H1 (cell line): Measurements from ENCODE around the gene ZACN. TPM values are rescaled to one million over a fixed set of nuclear protein-coding genes. Genes with fewer than 3 reads are reported as not detected.

Experiments used
- CTCF ChIA-PET: fragments of 300-600 bp; sonication (Branson Sonifier 250); formaldehyde crosslinking; loops from one replicate; lab custom pipeline; 2021; ENCODE audit not compliant: partially characterized antibody; lab: Charles Lee
- POLR2A ChIA-PET: fragments of 300-600 bp; sonication (Branson Sonifier 250); formaldehyde crosslinking; loops from one replicate; lab custom pipeline; 2021; ENCODE audit warnings: inconsistent platforms; ENCODE audit not compliant: partially characterized antibody; lab: Charles Lee
- DNase-seq, 2 experiments: peaks; one replicate each; pipeline versions ENCODE4 v3.0.0 to v3.0.0-alpha.2; 2010 to 2022; ENCODE audit warnings: low spot score in 2 of 2, low read depth in 1 of 2, mixed read lengths in 1 of 2
- FAIRE-seq: peaks from 2 replicates; lab custom pipeline; 2011; peaks lifted over from hg19 to GRCh38; lab: Jason Lieb, UNC
- H2AFZ ChIP-seq: 2 replicates; pipeline ENCODE4 v1.8.1; 2012; ENCODE audit warnings: low read length, inconsistent platforms
- H2AK5ac ChIP-seq: 2 replicates; pipeline ENCODE4 v1.6.1; 2013; ENCODE audit warnings: low read depth, low read length
- H2BK120ac ChIP-seq: replicated peaks from 2 replicates; pipeline ENCODE3; 2013; ENCODE audit warnings: low read depth, low read length, inconsistent platforms
- H2BK12ac ChIP-seq: 2 replicates; pipeline ENCODE4 v1.6.1; 2013; ENCODE audit warnings: low read depth, low read length
- H2BK15ac ChIP-seq: 2 replicates; pipeline ENCODE4 v1.6.1; 2013; ENCODE audit warnings: low read length
- H2BK20ac ChIP-seq: 2 replicates; pipeline ENCODE4 v1.6.1; 2013; ENCODE audit warnings: low read length
- H2BK5ac ChIP-seq: 2 replicates; pipeline ENCODE4 v1.6.1; 2013; ENCODE audit warnings: low read depth, low read length
- H3K14ac ChIP-seq: 2 replicates; pipeline ENCODE4 v1.6.1; 2013; ENCODE audit warnings: inconsistent platforms; ENCODE audit not compliant: insufficient read length
- H3K18ac ChIP-seq: 2 replicates; pipeline ENCODE4 v1.6.1; 2013; ENCODE audit warnings: low read length; ENCODE audit errors: extremely low read depth
- H3K23ac ChIP-seq: 2 replicates; pipeline ENCODE4 v1.6.1; 2013; ENCODE audit warnings: inconsistent platforms; ENCODE audit not compliant: insufficient read length
- H3K23me2 ChIP-seq: 2 replicates; pipeline ENCODE4 v1.6.1; 2013; ENCODE audit warnings: low read depth, low read length
- H3K27ac ChIP-seq: 2 replicates; pipeline ENCODE4 v1.6.1; 2011; ENCODE audit warnings: low read depth, low read length, inconsistent platforms
- H3K27me3 ChIP-seq, 4 experiments: replicated peaks in 1 of 4; 1 replicate in 1 of 4; 2 replicates in 3 of 4; pipeline versions ENCODE4 v1.6.1 to v1.8.1; 2011 to 2013; ENCODE audit warnings: low read length in 3 of 4, mild to moderate bottlenecking in 3 of 4, inconsistent platforms in 2 of 4, mixed read lengths in 2 of 4, moderate library complexity in 1 of 4; ENCODE audit not compliant: control insufficient read depth in 3 of 4, insufficient read depth in 3 of 4; ENCODE audit errors: extremely low read depth in 1 of 4
- H3K36me3 ChIP-seq, 4 experiments: 2 replicates each; pipeline versions ENCODE4 v1.6.1 to v1.8.1; 2011 to 2013; ENCODE audit warnings: mild to moderate bottlenecking in 4 of 4, low read length in 3 of 4, moderate library complexity in 2 of 4, control low read depth in 1 of 4, inconsistent platforms in 1 of 4; ENCODE audit not compliant: insufficient read depth in 4 of 4, control insufficient read depth in 2 of 4
- H3K4ac ChIP-seq: replicated peaks from 2 replicates; pipeline ENCODE3; 2013; ENCODE audit warnings: low read length, low read depth, mixed read lengths, inconsistent platforms; ENCODE audit not compliant: insufficient read length
- H3K4me1 ChIP-seq, 4 experiments: replicated peaks in 1 of 4; 1 replicate in 1 of 4; 2 replicates in 3 of 4; pipeline versions ENCODE4 v1.6.1 to v1.8.1; 2011 to 2013; ENCODE audit warnings: low read length in 3 of 4, inconsistent platforms in 2 of 4, mixed read lengths in 1 of 4; ENCODE audit not compliant: insufficient read depth in 4 of 4, control insufficient read depth in 3 of 4
- H3K4me2 ChIP-seq, 2 experiments: 2 replicates each; pipeline versions ENCODE4 v1.6.1 to v1.8.1; 2011 to 2013; ENCODE audit warnings: low read depth in 2 of 2, low read length in 2 of 2, control low read depth in 1 of 2, inconsistent platforms in 1 of 2, mild to moderate bottlenecking in 1 of 2; ENCODE audit not compliant: insufficient read depth in 1 of 2
- H3K4me3 ChIP-seq, 4 experiments: fragments of 200-600, 300-600 bp in 1 of 4; sonication (generic), shearing (Covaris generic), sonication (Bioruptor Twin) in 1 of 4; 2 replicates each; pipeline versions ENCODE4 v1.5.1 to v1.8.1; 2011 to 2016; ENCODE audit warnings: low read length in 4 of 4, low read depth in 3 of 4, control low read depth in 2 of 4, inconsistent platforms in 2 of 4, mild to moderate bottlenecking in 2 of 4, mixed read lengths in 1 of 4, moderate library complexity in 1 of 4; ENCODE audit not compliant: insufficient read depth in 2 of 4; ENCODE audit errors: extremely low read depth in 1 of 4
- H3K56ac ChIP-seq: replicated peaks from 2 replicates; pipeline ENCODE3; 2013; ENCODE audit warnings: low read depth, mild to moderate bottlenecking, mixed read lengths, low read length, inconsistent platforms; ENCODE audit not compliant: insufficient read length
- H3K79me1 ChIP-seq: 2 replicates; pipeline ENCODE4 v1.6.1; 2013; ENCODE audit warnings: low read depth, low read length, control low read depth
- H3K79me2 ChIP-seq, 2 experiments: 2 replicates each; pipeline versions ENCODE4 v1.6.1 to v1.8.1; 2012 to 2013; ENCODE audit warnings: low read length in 2 of 2, mild to moderate bottlenecking in 2 of 2, inconsistent platforms in 1 of 2; ENCODE audit not compliant: insufficient read depth in 2 of 2, control insufficient read depth in 1 of 2
- H3K9ac ChIP-seq, 4 experiments: replicated peaks in 1 of 4; 1 replicate in 1 of 4; 2 replicates in 3 of 4; pipeline versions ENCODE4 v1.6.1 to v1.8.1; 2011 to 2013; ENCODE audit warnings: low read depth in 3 of 4, low read length in 3 of 4, control low read depth in 2 of 4, mild to moderate bottlenecking in 2 of 4, moderate library complexity in 2 of 4, inconsistent platforms in 1 of 4; ENCODE audit errors: extremely low read depth in 1 of 4
- H3K9me3 ChIP-seq, 2 experiments: 2 replicates each; pipeline versions ENCODE4 v1.6.1 to v1.8.1; 2012 to 2013; ENCODE audit warnings: mild to moderate bottlenecking in 2 of 2, moderate library complexity in 2 of 2, control low read depth in 1 of 2, inconsistent platforms in 1 of 2, low read depth in 1 of 2, low read length in 1 of 2, mixed read lengths in 1 of 2; ENCODE audit not compliant: insufficient read depth in 2 of 2
- H4K20me1 ChIP-seq, 2 experiments: replicated peaks in 1 of 2; 2 replicates each; pipeline versions ENCODE3 to v1.8.1; 2011 to 2013; ENCODE audit warnings: inconsistent platforms in 2 of 2, low read length in 2 of 2, mild to moderate bottlenecking in 1 of 2; ENCODE audit not compliant: insufficient read depth in 2 of 2, control insufficient read depth in 1 of 2
- H4K5ac ChIP-seq: 2 replicates; pipeline ENCODE4 v1.6.1; 2013; ENCODE audit warnings: low read length, low read depth, mixed read lengths, inconsistent platforms; ENCODE audit not compliant: insufficient read length
- H4K8ac ChIP-seq: 2 replicates; pipeline ENCODE4 v1.8.0; 2013; ENCODE audit warnings: mild to moderate bottlenecking, moderate library complexity, low read length, inconsistent platforms; ENCODE audit not compliant: insufficient read depth; ENCODE audit errors: extremely low read depth
- H4K91ac ChIP-seq: replicated peaks from 2 replicates; pipeline ENCODE3; 2013; ENCODE audit warnings: low read length, mixed read lengths, inconsistent platforms; ENCODE audit not compliant: insufficient read length
- BACH1 ChIP-seq: IDR thresholded peaks from 2 replicates; pipeline ENCODE4 v1.6.1; 2012; ENCODE audit warnings: low read length, improper control_type of control experiment
- BCL11A ChIP-seq, 2 experiments: IDR thresholded peaks; one replicate each; pipeline ENCODE4 v1.6.1; 2011; ENCODE audit warnings: low read depth in 2 of 2, low read length in 2 of 2, mild to moderate bottlenecking in 2 of 2
- CHD1 ChIP-seq: IDR thresholded peaks from 2 replicates; pipeline ENCODE4 v1.6.1; 2012; ENCODE audit warnings: low read depth, low read length, improper control_type of control experiment
- EP300 ChIP-seq, 2 experiments: IDR thresholded peaks; 1 replicate in 1 of 2; 2 replicates in 1 of 2; pipeline ENCODE4 v1.6.1; 2011 to 2012; ENCODE audit warnings: low read depth in 2 of 2, low read length in 2 of 2, mild to moderate bottlenecking in 2 of 2, borderline replicate concordance in 1 of 2, inconsistent platforms in 1 of 2, moderate library complexity in 1 of 2
- FOSL1 ChIP-seq: IDR thresholded peaks from 2 replicates; pipeline ENCODE4 v1.6.1; 2011; ENCODE audit warnings: mild to moderate bottlenecking, low read depth, low read length, moderate library complexity; ENCODE audit not compliant: insufficient read depth
- HDAC6 ChIP-seq: IDR thresholded peaks from one replicate; pipeline ENCODE4 v1.7.1; 2012; ENCODE audit warnings: low read depth, mild to moderate bottlenecking, inconsistent platforms, low read length, moderate library complexity
- MAFK ChIP-seq: IDR thresholded peaks from 2 replicates; pipeline ENCODE4 v1.6.1; 2012; ENCODE audit warnings: low read depth, mild to moderate bottlenecking, improper control_type of control experiment, low read length
- PHF8 ChIP-seq: fragments of 200-600 bp; sonication (generic); conservative IDR thresholded peaks from 2 replicates; pipeline ENCODE4 v1.7.1; 2012; ENCODE audit warnings: low read depth, mild to moderate bottlenecking, inconsistent platforms, low read length, moderate library complexity
- RFX5 ChIP-seq: IDR thresholded peaks from 2 replicates; pipeline ENCODE4 v1.6.1; 2011; ENCODE audit warnings: low read depth, low read length, improper control_type of control experiment, borderline replicate concordance
- SUZ12 ChIP-seq: fragments of 200-600 bp; sonication (generic); IDR thresholded peaks from 2 replicates; pipeline ENCODE4 v1.6.1; 2012; ENCODE audit warnings: mild to moderate bottlenecking, inconsistent platforms, low read length, moderate library complexity, mixed read lengths
- TCF12 ChIP-seq: IDR thresholded peaks from 2 replicates; pipeline ENCODE4 v1.6.1; 2011; ENCODE audit warnings: low read depth, mild to moderate bottlenecking, low read length
- ZNF274 ChIP-seq: IDR thresholded peaks from 2 replicates; pipeline ENCODE4 v1.7.0; 2012; ENCODE audit warnings: low read length, borderline replicate concordance; ENCODE audit errors: extremely low read depth
- WGBS, 2 experiments: shearing (Covaris generic) in 1 of 2; methylation state at CpG; one replicate each; pipeline versions ENCODE4 v1.1.6 to v1.1.7; 2013 to 2015; ENCODE audit warnings: low lambda C conversion rate in 2 of 2, mixed read lengths in 2 of 2, inconsistent platforms in 1 of 2, low coverage in 1 of 2, missing lambda C conversion rate in 1 of 2; ENCODE audit not compliant: insufficient replicate concordance in 2 of 2, insufficient coverage in 1 of 2, insufficient read length in 1 of 2; ENCODE audit errors: extremely low coverage in 1 of 2, missing lambda C conversion rate in 1 of 2; 5-methylcytosine and 5-hydroxymethylcytosine counted together
- polyA plus RNA-seq, 7 experiments: library from polyadenylated mRNA; depleted of rRNA in 3 of 7; stranded (reverse) in 5 of 7; unstranded in 2 of 7; fragments of >200 nt in 5 of 7; fragments of 200-250 nt in 2 of 7; gene quantifications; 1 replicate in 5 of 7; 2 replicates in 1 of 7; 4 replicates in 1 of 7; pipeline versions ENCODE4 v1.2.1 to v1.2.3, GENCODE V29; 2011 to 2013; ENCODE audit warnings: missing spikeins in 2 of 7, mixed read lengths in 2 of 7
- total RNA-seq: library from RNA; stranded (reverse); fragmentation: NEBNext Ultra II Directional; extraction: Animal tissue kit (Norgen Biotek cat#: 25700); gene quantifications from 2 replicates; pipeline ENCODE4 v1.2.1, GENCODE V29; 2021

ZACN gene
- total and polyA plus RNA-seq, 2 of the 8 experiments (the other 6 are each of a cell fraction or from before 2014, with no cell fraction given) = 0.26 TPM; not detected in 1

DNA sequence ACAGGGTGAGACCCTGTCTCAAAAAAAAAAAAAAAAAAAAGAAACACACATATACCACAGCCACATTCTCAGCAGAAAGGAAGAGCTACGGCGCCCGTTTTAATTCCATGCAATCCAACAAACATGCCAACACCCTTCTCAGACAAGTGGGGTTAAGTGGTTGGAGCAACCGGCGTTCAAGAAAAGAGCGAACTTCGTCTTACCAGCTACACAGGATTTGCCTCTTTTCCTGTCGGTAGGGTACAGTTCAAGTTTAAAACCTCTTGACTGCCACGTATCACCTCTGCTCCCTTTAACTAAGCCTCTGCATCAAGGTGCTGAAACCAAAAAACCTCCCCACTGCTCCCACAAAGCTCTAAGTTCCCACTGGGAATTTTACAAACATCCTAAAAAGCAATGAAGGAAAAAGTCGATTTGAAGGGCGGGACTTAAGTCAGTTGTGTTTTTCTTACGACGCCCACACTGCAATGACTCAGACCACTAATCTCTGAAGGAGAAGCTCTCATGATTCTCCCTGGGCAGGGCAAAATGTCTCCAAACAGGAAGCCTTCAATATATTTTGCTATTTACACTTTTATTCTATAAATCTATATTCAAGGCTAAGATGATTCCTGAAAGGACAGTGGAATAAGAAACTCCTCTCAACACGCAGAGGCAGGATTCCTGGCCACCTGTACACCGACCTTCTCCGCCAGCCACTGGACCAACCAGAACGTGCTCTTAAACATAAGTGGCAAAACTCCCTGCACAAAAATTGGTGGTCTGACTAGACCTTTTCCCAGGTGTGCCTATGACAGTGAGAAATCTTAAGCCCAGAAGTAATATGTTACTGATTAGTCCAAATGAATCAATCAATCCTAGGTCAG is 25.5 kb upstream of the ZACN start:
- H3K4me1 ChIP-seq = peaks cover 0 to 2% (median 0%) of the 10 kb centered on the region in 4 experiments; a peak in 1 of 7 replicates
- H3K4ac ChIP-seq = no peak overlapping the region
- no peak for DNase-seq
- no peaks in the 10 kb centered on the region; the same call in 1 of the 2 replicates for H3K79me1 ChIP-seq
- no peak overlapping the region for H2AK5ac ChIP-seq
- H4K5ac ChIP-seq = no peak overlapping the region
- no peaks in the 10 kb centered on the region for H3K27me3 ChIP-seq
- H4K8ac ChIP-seq = no peak overlapping the region
- WGBS, 2 experiments = 94% methylated on average over 17 of the region's 17 CpGs; no CpG with 5 or more reads in 1 of the 2 experiments
- H2BK5ac ChIP-seq = no peak overlapping the region
- no peaks in the 10 kb centered on the region for H3K23me2 ChIP-seq
- no peak overlapping the region for H3K9ac ChIP-seq
- H2BK12ac ChIP-seq = no peak overlapping the region
- H2BK15ac ChIP-seq = no peak overlapping the region
- POLR2A ChIA-PET = no interaction called here
- H2BK120ac ChIP-seq = no peak overlapping the region
- CTCF ChIA-PET = interaction anchor here (1.0 to 1.8 kb wide), 3 partner anchors 15 to 48 kb away, joined by 3 to 5 read pairs (median 5); no protein-coding TSS in a partner anchor
- H3K18ac ChIP-seq = no peak overlapping the region
- peak overlapping the region; percentile 19; the same call in 1 of the 2 replicates for H3K27ac ChIP-seq
- no peak overlapping the region for H2AFZ ChIP-seq
- H4K91ac ChIP-seq = no peak overlapping the region
- FAIRE-seq = no peak
- no peak overlapping the region for H3K56ac ChIP-seq
- no peak overlapping the region for H2BK20ac ChIP-seq
- H3K79me2 ChIP-seq = no peaks in the 10 kb centered on the region
- no peak overlapping the region for H3K23ac ChIP-seq
- H4K20me1 ChIP-seq = peaks cover 0 to 3% of the 10 kb centered on the region in 2 experiments
- H3K4me3 ChIP-seq = no peak overlapping the region
- H3K14ac ChIP-seq = no peak overlapping the region
- H3K4me2 ChIP-seq = no peak overlapping the region
- peaks cover 7 to 60% (median 32%) of the 10 kb centered on the region in 4 experiments; a peak in 7 of 8 replicates for H3K36me3 ChIP-seq
- H3K9me3 ChIP-seq = no peaks in the 10 kb centered on the region
- no peak for TF ChIP-seq BACH1
- no peak for TF ChIP-seq MAFK
- TF ChIP-seq BCL11A (IDR thresholded peaks at IDR 0.05; ENCODE audit: low read depth in 2 of 2, low read length in 2 of 2) = no peak
- TF ChIP-seq RFX5 = no peak
- TF ChIP-seq HDAC6 = no peak
- no peak for TF ChIP-seq TCF12
- TF ChIP-seq SUZ12 = no peak
- no peak for TF ChIP-seq FOSL1
- TF ChIP-seq ZNF274 = no peak
- TF ChIP-seq PHF8 = no peak
- TF ChIP-seq CHD1 = no peak
- TF ChIP-seq EP300 (IDR thresholded peaks at IDR 0.05; ENCODE audit: borderline replicate concordance in 1 of 2, low read depth in 2 of 2, low read length in 2 of 2) = no peak
